PFSK-1 (cell line): ENCODE data around the gene PRB2.

Source experiments
- FOXP2 ChIP-seq: optimal IDR thresholded peaks from 2 replicates; pipeline ENCODE3; 2011; ENCODE audit warnings: borderline replicate concordance, control low read depth, inconsistent platforms; ENCODE audit not compliant: insufficient read depth; ENCODE audit errors: extremely low read length, extremely low read depth
- POLR2AphosphoS5 ChIP-seq: IDR thresholded peaks from 2 replicates; pipeline ENCODE4 v1.6.1; 2012; ENCODE audit warnings: low read depth, mild to moderate bottlenecking, control low read depth, low read length, moderate library complexity
- SIN3A ChIP-seq: IDR thresholded peaks from 2 replicates; pipeline ENCODE4 v1.6.1; 2012; ENCODE audit warnings: mild to moderate bottlenecking, low read length, moderate library complexity, borderline replicate concordance; ENCODE audit not compliant: insufficient read depth
- TAF1 ChIP-seq: IDR thresholded peaks from 2 replicates; pipeline ENCODE4 v1.6.1; 2012; ENCODE audit warnings: low read length, control low read depth, borderline replicate concordance; ENCODE audit not compliant: insufficient read depth
- TF ChIP-seq, protein P1 (sequence below), 2 experiments: IDR thresholded peaks; 2 replicates each; pipeline versions ENCODE4 v1.6.1 to v1.8.0; 2011 to 2012; ENCODE audit warnings: low read depth in 2 of 2, low read length in 2 of 2, control low read depth in 1 of 2, inconsistent platforms in 1 of 2, mild to moderate bottlenecking in 1 of 2, moderate library complexity in 1 of 2; ENCODE audit not compliant: insufficient read depth in 1 of 2

PRB2 gene

DNA sequence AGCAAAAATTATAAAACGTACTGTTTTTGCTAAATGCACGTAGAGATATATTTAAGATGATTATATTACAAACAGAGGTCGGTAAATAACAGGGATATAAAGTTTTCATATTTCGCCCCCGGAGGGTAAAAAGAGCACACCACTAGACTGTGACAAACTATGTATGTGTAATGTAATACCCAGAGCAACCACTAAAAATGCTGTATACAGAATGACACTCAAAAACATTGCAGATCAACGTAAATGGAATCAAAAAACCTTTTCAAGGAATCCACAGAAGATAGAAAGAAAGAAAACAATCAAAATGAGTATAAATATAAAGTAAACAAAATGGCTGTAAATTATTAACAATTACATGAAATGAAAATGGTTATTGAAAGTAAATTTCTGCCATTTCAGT lies 47.6 kb downstream of the PRB2 start:
- TF ChIP-seq POLR2AphosphoS5: no peak
- TF ChIP-seq, protein P1, sequence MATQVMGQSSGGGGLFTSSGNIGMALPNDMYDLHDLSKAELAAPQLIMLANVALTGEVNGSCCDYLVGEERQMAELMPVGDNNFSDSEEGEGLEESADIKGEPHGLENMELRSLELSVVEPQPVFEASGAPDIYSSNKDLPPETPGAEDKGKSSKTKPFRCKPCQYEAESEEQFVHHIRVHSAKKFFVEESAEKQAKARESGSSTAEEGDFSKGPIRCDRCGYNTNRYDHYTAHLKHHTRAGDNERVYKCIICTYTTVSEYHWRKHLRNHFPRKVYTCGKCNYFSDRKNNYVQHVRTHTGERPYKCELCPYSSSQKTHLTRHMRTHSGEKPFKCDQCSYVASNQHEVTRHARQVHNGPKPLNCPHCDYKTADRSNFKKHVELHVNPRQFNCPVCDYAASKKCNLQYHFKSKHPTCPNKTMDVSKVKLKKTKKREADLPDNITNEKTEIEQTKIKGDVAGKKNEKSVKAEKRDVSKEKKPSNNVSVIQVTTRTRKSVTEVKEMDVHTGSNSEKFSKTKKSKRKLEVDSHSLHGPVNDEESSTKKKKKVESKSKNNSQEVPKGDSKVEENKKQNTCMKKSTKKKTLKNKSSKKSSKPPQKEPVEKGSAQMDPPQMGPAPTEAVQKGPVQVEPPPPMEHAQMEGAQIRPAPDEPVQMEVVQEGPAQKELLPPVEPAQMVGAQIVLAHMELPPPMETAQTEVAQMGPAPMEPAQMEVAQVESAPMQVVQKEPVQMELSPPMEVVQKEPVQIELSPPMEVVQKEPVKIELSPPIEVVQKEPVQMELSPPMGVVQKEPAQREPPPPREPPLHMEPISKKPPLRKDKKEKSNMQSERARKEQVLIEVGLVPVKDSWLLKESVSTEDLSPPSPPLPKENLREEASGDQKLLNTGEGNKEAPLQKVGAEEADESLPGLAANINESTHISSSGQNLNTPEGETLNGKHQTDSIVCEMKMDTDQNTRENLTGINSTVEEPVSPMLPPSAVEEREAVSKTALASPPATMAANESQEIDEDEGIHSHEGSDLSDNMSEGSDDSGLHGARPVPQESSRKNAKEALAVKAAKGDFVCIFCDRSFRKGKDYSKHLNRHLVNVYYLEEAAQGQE (IDR thresholded peaks at IDR 0.05; ENCODE audit: insufficient read depth in 1 of 2, low read depth in 2 of 2, low read length in 2 of 2): no peak
- no peak for TF ChIP-seq FOXP2
- no peak for TF ChIP-seq TAF1
- no peak for TF ChIP-seq SIN3A

DNA sequence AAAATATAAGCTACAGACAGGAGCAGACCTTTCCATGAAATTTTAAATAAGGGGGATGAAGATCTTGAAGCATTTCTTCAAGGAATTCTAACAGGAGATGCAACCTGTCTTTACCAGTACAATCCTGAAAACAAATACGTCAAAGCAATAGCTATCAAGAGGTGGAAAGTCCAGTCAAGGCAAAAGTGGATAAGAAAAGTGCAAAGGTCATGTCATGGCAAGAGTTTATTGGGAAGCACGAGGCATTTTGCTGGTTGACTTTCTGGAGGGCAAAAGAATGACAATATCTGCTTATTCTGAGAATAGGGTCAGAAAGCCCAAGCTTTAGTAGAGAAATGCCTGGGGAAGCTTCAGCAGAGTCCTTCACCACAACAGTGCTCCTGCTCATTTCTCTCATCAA lies 50.9 kb downstream of the PRB2 start:
- TF ChIP-seq SIN3A: no peak
- TF ChIP-seq, protein P1 (IDR thresholded peaks at IDR 0.05; ENCODE audit: insufficient read depth in 1 of 2, low read depth in 2 of 2, low read length in 2 of 2): no peak
- TF ChIP-seq TAF1: no peak
- TF ChIP-seq FOXP2: no peak
